B cell (primary cell): ENCODE results near the gene GC. TPM values are rescaled to one million over a fixed set of nuclear protein-coding genes. Genes with fewer than 3 reads are reported as not detected.

ENCODE experiments used
- ATAC-seq: fragments of 200-7000 bp; cut with Tn5 transposase; one replicate; pipeline ENCODE4 v1.10.0; 2021; ENCODE audit warnings: low read depth, mild to moderate bottlenecking, moderate number of reproducible peaks, moderate library complexity
- CTCF ChIA-PET: fragments of 350-600 bp; sonication (Branson Sonifier 250); formaldehyde crosslinking; loops from one replicate; lab custom pipeline; 2021; ENCODE audit warnings: antibody characterized with exemption, inconsistent platforms; lab: Charles Lee
- POLR2A ChIA-PET: fragments of 350-600 bp; sonication (Branson Sonifier 250); formaldehyde crosslinking; loops from one replicate; lab custom pipeline; 2021; ENCODE audit warnings: antibody characterized with exemption; lab: Charles Lee
- DNase-seq: peaks from one replicate; pipeline ENCODE4 v3.0.0; 2013
- H2AFZ ChIP-seq: 2 replicates; pipeline ENCODE4 v1.6.1; 2012; ENCODE audit warnings: mild to moderate bottlenecking, low read depth, low read length; ENCODE audit not compliant: insufficient read depth, poor library complexity, severe bottlenecking
- H3K27ac ChIP-seq, 2 donors: 1 replicate in 1 of 2; 2 replicates in 1 of 2; pipeline ENCODE4 v1.5.1; 2012 to 2013; ENCODE audit warnings: low read length in 2 of 2, mild to moderate bottlenecking in 2 of 2, moderate library complexity in 1 of 2
- H3K27me3 ChIP-seq, 4 experiments: fragments of 200-600 bp in 1 of 4; sonication (generic) in 1 of 4; replicated peaks in 1 of 4; 1 replicate in 2 of 4; 2 replicates in 2 of 4; pipeline versions ENCODE4 v1.6.1 to v1.7.0; 2013 to 2016; ENCODE audit warnings: low read length in 3 of 4, mild to moderate bottlenecking in 2 of 4, mixed read lengths in 1 of 4, moderate library complexity in 1 of 4; ENCODE audit not compliant: insufficient read depth in 4 of 4, control insufficient read depth in 3 of 4; ENCODE audit errors: control extremely low read depth in 1 of 4
- H3K36me3 ChIP-seq, 2 experiments: replicated peaks in 1 of 2; 1 replicate in 1 of 2; 2 replicates in 1 of 2; pipeline versions ENCODE4 v1.6.1 to v1.7.1; 2013; ENCODE audit warnings: low read length in 1 of 2; ENCODE audit not compliant: insufficient read depth in 2 of 2, control insufficient read depth in 1 of 2; ENCODE audit errors: control extremely low read depth in 1 of 2, extremely low read depth in 1 of 2
- H3K4me1 ChIP-seq, 2 donors: fragments of 200-600 bp in 1 of 2; sonication (generic) in 1 of 2; 1 replicate in 1 of 2; 2 replicates in 1 of 2; pipeline versions ENCODE4 v1.5.1 to v1.6.1; 2013 to 2017; ENCODE audit warnings: low read length in 2 of 2; ENCODE audit not compliant: control insufficient read depth in 2 of 2, insufficient read depth in 2 of 2
- H3K4me2 ChIP-seq: replicated peaks from 2 replicates; pipeline ENCODE3; 2012; ENCODE audit warnings: mild to moderate bottlenecking, low read depth, low read length; ENCODE audit not compliant: poor library complexity, severe bottlenecking
- H3K4me3 ChIP-seq, 5 experiments: fragments of 200-600 bp in 1 of 5; sonication (generic) in 1 of 5; 1 replicate in 3 of 5; 2 replicates in 2 of 5; pipeline versions ENCODE4 v1.5.1 to v1.7.0; 2011 to 2016; ENCODE audit warnings: low read length in 4 of 5, mild to moderate bottlenecking in 4 of 5, low read depth in 2 of 5, control low read depth in 1 of 5, moderate library complexity in 1 of 5; ENCODE audit not compliant: insufficient read depth in 1 of 5; ENCODE audit errors: control extremely low read depth in 1 of 5, extremely low read depth in 1 of 5
- H3K79me2 ChIP-seq: fragments of 200-600 bp; sonication (generic); one replicate; pipeline ENCODE4 v1.6.0; 2016; ENCODE audit warnings: low read length; ENCODE audit not compliant: control insufficient read depth, insufficient read depth
- H3K9ac ChIP-seq: fragments of 200-600 bp; sonication (generic); 2 replicates; pipeline ENCODE4 v1.6.1; 2017; ENCODE audit warnings: mild to moderate bottlenecking, low read length, moderate library complexity
- H3K9me3 ChIP-seq, 3 donors: one replicate each; pipeline versions ENCODE4 v1.6.1 to v1.7.1; 2013; ENCODE audit warnings: low read length in 2 of 3; ENCODE audit not compliant: control insufficient read depth in 2 of 3, insufficient read depth in 1 of 3; ENCODE audit errors: control extremely low read depth in 1 of 3
- H4K20me1 ChIP-seq: 2 replicates; pipeline ENCODE4 v1.6.0; 2012; ENCODE audit warnings: mild to moderate bottlenecking, low read length; ENCODE audit not compliant: insufficient read depth, control insufficient read depth, poor library complexity, severe bottlenecking
- H3K27ac Mint-ChIP-seq: one replicate; pipeline ENCODE4 v1.8.0; 2021; ENCODE audit warnings: mixed read lengths
- H3K27me3 Mint-ChIP-seq: one replicate; pipeline ENCODE4 v1.8.0; 2021; ENCODE audit warnings: mixed read lengths
- H3K4me1 Mint-ChIP-seq: one replicate; pipeline ENCODE4 v1.8.0; 2021; ENCODE audit warnings: mixed read lengths
- H3K4me3 Mint-ChIP-seq: one replicate; pipeline ENCODE4 v1.8.0; 2021; ENCODE audit warnings: mixed read lengths
- H3K9me3 Mint-ChIP-seq: one replicate; pipeline ENCODE4 v1.8.0; 2022; ENCODE audit warnings: mixed read lengths; ENCODE audit not compliant: insufficient read depth
- CTCF ChIP-seq: fragments of 200-600 bp; IDR thresholded peaks from one replicate; pipeline ENCODE4 v1.8.0; 2022; ENCODE audit warnings: antibody characterized with exemption, mild to moderate bottlenecking
- EZH2 ChIP-seq: IDR thresholded peaks from 2 replicates; pipeline ENCODE4 v1.6.1; 2012; ENCODE audit warnings: borderline replicate concordance, low read depth, mild to moderate bottlenecking, moderate library complexity, low read length; ENCODE audit not compliant: insufficient read depth, poor library complexity, severe bottlenecking
- WGBS: methylation state at CpG from one replicate; pipeline ENCODE4 v1.1.5; 2013; ENCODE audit warnings: missing lambda C conversion rate; ENCODE audit not compliant: insufficient coverage; 5-methylcytosine and 5-hydroxymethylcytosine counted together
- intact Hi-C: fragments of 100-400 bp; cut with micrococcal nuclease; formaldehyde crosslinking; loops from one replicate; pipeline ENCODE4 v1.10.0; 2022
- polyA plus RNA-seq: library from polyadenylated mRNA; depleted of rRNA; stranded (reverse); fragments of >200 nt; gene quantifications from 2 replicates; pipeline ENCODE4 v1.2.3, GENCODE V29; 2012
- small RNA-seq: library from RNA; depleted of rRNA; stranded (forward); fragments of <200 nt; gene quantifications from one replicate; pipeline ENCODE3, GENCODE V24; 2012; ENCODE audit warnings: low replicate concordance, low read depth; ENCODE audit not compliant: insufficient read length
- total RNA-seq, 2 donors: library from RNA; stranded (reverse); fragments of 120-200 nt in 1 of 2; gene quantifications; 1 replicate in 1 of 2; 2 replicates in 1 of 2; pipeline versions ENCODE4 v1.2.3 to v1.2.4, GENCODE V29; 2013 to 2022

GC gene
- total and polyA plus RNA-seq, 2 donors (not counting 1 experiment from before 2014, with no cell fraction given), result not detected

DNA sequence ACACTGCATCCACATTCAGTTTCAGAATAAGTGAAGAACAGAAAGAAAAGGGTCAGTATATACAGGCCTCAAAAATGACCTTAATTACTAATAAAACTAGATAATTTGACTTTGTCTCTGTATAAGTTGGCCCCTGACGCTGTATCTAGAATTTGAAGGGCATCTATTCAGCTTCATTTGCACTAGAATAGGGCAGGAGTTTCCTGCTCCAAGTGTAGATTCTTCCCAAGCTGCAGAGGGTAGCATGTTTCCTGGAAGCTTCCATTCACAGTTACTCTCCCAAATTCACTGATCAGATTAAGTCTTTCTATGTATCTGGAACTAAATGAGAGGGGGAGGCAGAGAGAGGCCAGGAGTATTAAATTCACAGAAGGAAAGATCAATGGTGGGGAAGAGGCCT, 90.9 kb downstream of the GC start:
- Mint-ChIP-seq H3K9me3 (no peaks in the 10 kb centered on the region), H3K4me1 (no peaks in the 10 kb centered on the region), H3K27ac (no peak overlapping the region), H3K27me3 (peaks cover 37% of the 10 kb centered on the region), H3K4me3 (no peak overlapping the region)
- no peaks in the 10 kb centered on the region for H3K36me3 ChIP-seq
- TF ChIP-seq CTCF (no peak), EZH2 (no peak)
- no peak overlapping the region for H3K9ac ChIP-seq
- no peaks in the 10 kb centered on the region for H3K79me2 ChIP-seq
- no peaks in the 10 kb centered on the region for H3K4me1 ChIP-seq
- H3K4me3 ChIP-seq, result no peak overlapping the region
- ATAC-seq, result no peak
- no peaks in the 10 kb centered on the region for H4K20me1 ChIP-seq
- ChIA-PET POLR2A (no interaction called here), CTCF (no interaction called here)
- H3K27me3 ChIP-seq, result peaks cover 0 to 2% (median 0%) of the 10 kb centered on the region in 4 experiments
- no peak for DNase-seq
- WGBS, result 86% methylated on average over 1 of the region's 1 CpG
- intact Hi-C loops, result no loop called here
- no peaks in the 10 kb centered on the region for H3K9me3 ChIP-seq
- no peak overlapping the region for H2AFZ ChIP-seq
- no peak overlapping the region for H3K27ac ChIP-seq
- H3K4me2 ChIP-seq, result no peak overlapping the region

DNA sequence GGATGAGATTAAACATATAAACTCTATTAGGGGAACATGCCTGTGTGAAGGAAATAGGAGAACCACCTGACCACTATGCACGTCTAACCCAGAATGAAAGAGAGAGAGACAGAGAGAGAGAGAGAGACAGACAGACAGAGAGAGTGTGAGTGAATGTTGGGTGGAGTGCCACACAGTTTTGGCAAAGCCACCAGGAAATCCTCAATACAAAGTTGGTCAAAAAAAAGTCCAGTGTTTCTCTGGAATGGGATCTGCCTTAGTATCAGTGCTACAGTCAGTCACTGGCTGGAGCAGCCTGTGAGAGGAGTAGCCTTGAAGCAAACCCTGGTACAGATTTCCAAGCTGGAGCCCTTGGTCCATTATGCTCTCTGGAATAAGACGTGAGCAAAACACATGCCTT, 91.7 kb downstream of the GC start:
- no peaks in the 10 kb centered on the region for H3K9me3 Mint-ChIP-seq
- no peaks in the 10 kb centered on the region for H3K79me2 ChIP-seq
- no peak for ATAC-seq
- H3K9ac ChIP-seq, result no peak overlapping the region
- no peak for TF ChIP-seq EZH2
- no peak for TF ChIP-seq CTCF
- H3K4me2 ChIP-seq, result no peak overlapping the region
- H3K36me3 ChIP-seq, result no peaks in the 10 kb centered on the region
- H3K4me1 ChIP-seq, result no peaks in the 10 kb centered on the region
- peaks cover 0 to 2% (median 0%) of the 10 kb centered on the region in 4 experiments for H3K27me3 ChIP-seq
- H3K27me3 Mint-ChIP-seq, result peaks cover 36% of the 10 kb centered on the region
- no peak overlapping the region for H2AFZ ChIP-seq
- WGBS, result no CpG with 5 or more reads among the region's 2 CpGs
- no peak overlapping the region for H3K27ac ChIP-seq
- H4K20me1 ChIP-seq, result no peaks in the 10 kb centered on the region
- H3K4me1 Mint-ChIP-seq, result no peaks in the 10 kb centered on the region
- no peak overlapping the region for H3K4me3 ChIP-seq
- no peaks in the 10 kb centered on the region for H3K9me3 ChIP-seq
- POLR2A ChIA-PET, result no interaction called here
- intact Hi-C loops, result no loop called here
- no peak overlapping the region for H3K27ac Mint-ChIP-seq
- DNase-seq, result no peak
- H3K4me3 Mint-ChIP-seq, result no peak overlapping the region
- CTCF ChIA-PET, result no interaction called here

Small RNA genes lying within 50 kb of the gene (small RNA-seq; reads per million reads assigned to genes)
- not detected for gene RNA5SP163

Other genes starting within 250 kb of the GC start
- gene NPFFR2, start 247.9 kb upstream of the GC start, total RNA-seq, result not detected in 2 replicates
- not detected in 2 replicates for gene NPFFR2, start 247.9 kb upstream of the GC start, polyA plus RNA-seq